K562 (cell line): ENCODE measurements around the gene RHOV. TPM values are rescaled to one million over a fixed set of nuclear protein-coding genes. Genes with fewer than 3 reads are reported as not detected.

ENCODE experiments used
- ATF7 ChIP-seq: fragments of 450-650 bp; IDR thresholded peaks from 2 replicates; pipeline ENCODE4 v1.7.1; 2014; ENCODE audit warnings: mild to moderate bottlenecking, moderate library complexity
- NEUROD1 ChIP-seq: fragments of 150-350 bp; IDR thresholded peaks from 2 replicates; pipeline ENCODE4 v1.6.1; 2014; ENCODE audit warnings: borderline replicate concordance, low read length, low read depth; ENCODE audit not compliant: partially characterized antibody
- RBM15 ChIP-seq: fragments of 200-400 bp; formaldehyde crosslinking; IDR thresholded peaks from 2 replicates; pipeline ENCODE4 v1.6.1; 2018; ENCODE audit warnings: mild to moderate bottlenecking, low read length, moderate library complexity; ENCODE audit not compliant: insufficient read depth
- RBM17 ChIP-seq: fragments of 200-400 bp; formaldehyde crosslinking; IDR thresholded peaks from 2 replicates; pipeline ENCODE4 v1.6.1; 2017; ENCODE audit warnings: low read depth, mild to moderate bottlenecking, low read length, borderline replicate concordance
- ZNF77 ChIP-seq: fragments of 250-450 bp; sonication (Bioruptor Pico); IDR thresholded peaks from 2 replicates; pipeline ENCODE4 v1.5.0; 2020
- polyA plus RNA-seq, 8 experiments: library from polyadenylated mRNA; depleted of rRNA in 4 of 8; stranded (reverse) in 5 of 8; unstranded in 3 of 8; fragments of >200 nt; fragmentation: Nextera tagmentation in 2 of 8; fragmentation: Illumina TruSeq in 1 of 8; extraction: Ambion mirVana in 2 of 8; extraction: Trizol in 1 of 8; gene quantifications; 2 replicates each; pipeline versions ENCODE4 v1.2.1 to v1.2.3, GENCODE V29; 2011 to 2014; ENCODE audit warnings: inconsistent platforms in 1 of 8, missing spikeins in 1 of 8
- total RNA-seq, 7 experiments: library from RNA; depleted of rRNA in 6 of 7; stranded (reverse); fragments of >200 nt in 6 of 7; fragmentation: Illumina TruSeq in 2 of 7; extraction: Trizol in 2 of 7; gene quantifications; 2 replicates each; pipeline versions ENCODE4 v1.2.1 to v1.2.3, GENCODE V29; 2011 to 2021; ENCODE audit warnings: low replicate concordance in 1 of 7
- TF ChIP-seq, protein P1 (sequence below), 2 experiments: fragments of 450-650 bp; formaldehyde crosslinking in 1 of 2; IDR thresholded peaks; 2 replicates each; pipeline versions ENCODE4 v1.4.0 to v1.6.1; 2014 to 2020; ENCODE audit warnings: mild to moderate bottlenecking in 2 of 2, borderline replicate concordance in 1 of 2, low read depth in 1 of 2
- TF ChIP-seq, protein P2 (sequence below): fragments of 250-450 bp; sonication (Bioruptor Pico); IDR thresholded peaks from 2 replicates; pipeline ENCODE4 v1.4.0; 2020
- TF ChIP-seq, protein P3 (sequence below): sonication (generic); formaldehyde crosslinking; IDR thresholded peaks from 2 replicates; pipeline ENCODE4 v1.8.0; 2022; ENCODE audit warnings: mild to moderate bottlenecking, low read depth, missing genetic modification reagents
- TF ChIP-seq, protein P4 (sequence below): fragments of 450-650 bp; formaldehyde crosslinking; IDR thresholded peaks from 2 replicates; pipeline ENCODE4 v1.4.0; 2020; ENCODE audit warnings: mild to moderate bottlenecking

The RHOV gene
- total and polyA plus RNA-seq, 9 of the 15 experiments (the other 6 are each of a cell fraction or from before 2014, with no cell fraction given), result 0.08 to 2.0 (median 1.1) TPM

DNA sequence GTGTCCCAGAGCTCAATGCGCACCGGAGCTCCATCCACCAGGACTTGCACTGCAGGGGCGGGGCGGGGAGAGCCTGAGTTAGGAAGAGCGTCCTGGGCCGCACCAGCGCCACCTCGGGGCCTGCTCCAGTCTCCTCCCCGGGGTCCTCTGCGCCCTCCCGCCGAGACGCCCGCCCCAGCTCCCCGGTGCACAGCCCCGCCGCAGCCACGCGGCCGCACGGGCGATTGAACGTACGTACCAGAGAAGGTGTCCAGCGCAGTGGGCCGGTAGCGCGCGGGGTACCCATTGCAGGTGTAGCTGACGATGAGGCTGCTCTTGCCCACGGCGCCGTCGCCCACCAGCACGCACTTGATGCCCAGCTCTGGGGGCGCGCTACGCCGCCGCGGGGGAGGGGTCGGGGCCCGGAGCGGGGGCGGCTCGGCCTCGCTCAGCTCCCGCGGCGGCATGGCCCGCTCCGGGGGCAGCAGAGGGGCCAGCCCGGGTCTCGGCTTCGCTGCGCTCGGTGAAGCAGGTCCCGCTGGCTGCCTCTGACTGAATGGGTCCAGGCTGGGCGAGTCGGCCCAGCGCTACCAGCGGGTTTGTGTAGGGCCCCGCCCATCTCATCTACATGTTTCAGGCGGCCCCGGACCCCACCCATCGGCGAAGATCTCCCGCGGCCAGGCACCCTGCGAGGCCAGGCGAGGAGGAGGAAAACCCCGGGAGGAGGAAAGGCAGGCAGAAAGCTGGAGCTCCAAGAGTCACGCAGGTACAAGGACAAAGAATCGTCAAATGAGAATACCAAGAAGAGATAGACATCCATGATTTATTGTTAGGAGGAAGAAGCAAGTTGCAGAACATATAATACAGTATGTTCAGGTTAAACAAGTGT, at the start of gene RHOV (continued):
- TF ChIP-seq, protein P1, sequence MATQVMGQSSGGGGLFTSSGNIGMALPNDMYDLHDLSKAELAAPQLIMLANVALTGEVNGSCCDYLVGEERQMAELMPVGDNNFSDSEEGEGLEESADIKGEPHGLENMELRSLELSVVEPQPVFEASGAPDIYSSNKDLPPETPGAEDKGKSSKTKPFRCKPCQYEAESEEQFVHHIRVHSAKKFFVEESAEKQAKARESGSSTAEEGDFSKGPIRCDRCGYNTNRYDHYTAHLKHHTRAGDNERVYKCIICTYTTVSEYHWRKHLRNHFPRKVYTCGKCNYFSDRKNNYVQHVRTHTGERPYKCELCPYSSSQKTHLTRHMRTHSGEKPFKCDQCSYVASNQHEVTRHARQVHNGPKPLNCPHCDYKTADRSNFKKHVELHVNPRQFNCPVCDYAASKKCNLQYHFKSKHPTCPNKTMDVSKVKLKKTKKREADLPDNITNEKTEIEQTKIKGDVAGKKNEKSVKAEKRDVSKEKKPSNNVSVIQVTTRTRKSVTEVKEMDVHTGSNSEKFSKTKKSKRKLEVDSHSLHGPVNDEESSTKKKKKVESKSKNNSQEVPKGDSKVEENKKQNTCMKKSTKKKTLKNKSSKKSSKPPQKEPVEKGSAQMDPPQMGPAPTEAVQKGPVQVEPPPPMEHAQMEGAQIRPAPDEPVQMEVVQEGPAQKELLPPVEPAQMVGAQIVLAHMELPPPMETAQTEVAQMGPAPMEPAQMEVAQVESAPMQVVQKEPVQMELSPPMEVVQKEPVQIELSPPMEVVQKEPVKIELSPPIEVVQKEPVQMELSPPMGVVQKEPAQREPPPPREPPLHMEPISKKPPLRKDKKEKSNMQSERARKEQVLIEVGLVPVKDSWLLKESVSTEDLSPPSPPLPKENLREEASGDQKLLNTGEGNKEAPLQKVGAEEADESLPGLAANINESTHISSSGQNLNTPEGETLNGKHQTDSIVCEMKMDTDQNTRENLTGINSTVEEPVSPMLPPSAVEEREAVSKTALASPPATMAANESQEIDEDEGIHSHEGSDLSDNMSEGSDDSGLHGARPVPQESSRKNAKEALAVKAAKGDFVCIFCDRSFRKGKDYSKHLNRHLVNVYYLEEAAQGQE (IDR thresholded peaks at IDR 0.05; ENCODE audit: borderline replicate concordance), result peak; percentile 18; the same call in 1 of the 2 replicates
- TF ChIP-seq, protein P1 (CRISPR knock-in tag; IDR thresholded peaks at IDR 0.05; ENCODE audit: low read depth), result no peak
- no peak for TF ChIP-seq NEUROD1
- TF ChIP-seq, protein P2, sequence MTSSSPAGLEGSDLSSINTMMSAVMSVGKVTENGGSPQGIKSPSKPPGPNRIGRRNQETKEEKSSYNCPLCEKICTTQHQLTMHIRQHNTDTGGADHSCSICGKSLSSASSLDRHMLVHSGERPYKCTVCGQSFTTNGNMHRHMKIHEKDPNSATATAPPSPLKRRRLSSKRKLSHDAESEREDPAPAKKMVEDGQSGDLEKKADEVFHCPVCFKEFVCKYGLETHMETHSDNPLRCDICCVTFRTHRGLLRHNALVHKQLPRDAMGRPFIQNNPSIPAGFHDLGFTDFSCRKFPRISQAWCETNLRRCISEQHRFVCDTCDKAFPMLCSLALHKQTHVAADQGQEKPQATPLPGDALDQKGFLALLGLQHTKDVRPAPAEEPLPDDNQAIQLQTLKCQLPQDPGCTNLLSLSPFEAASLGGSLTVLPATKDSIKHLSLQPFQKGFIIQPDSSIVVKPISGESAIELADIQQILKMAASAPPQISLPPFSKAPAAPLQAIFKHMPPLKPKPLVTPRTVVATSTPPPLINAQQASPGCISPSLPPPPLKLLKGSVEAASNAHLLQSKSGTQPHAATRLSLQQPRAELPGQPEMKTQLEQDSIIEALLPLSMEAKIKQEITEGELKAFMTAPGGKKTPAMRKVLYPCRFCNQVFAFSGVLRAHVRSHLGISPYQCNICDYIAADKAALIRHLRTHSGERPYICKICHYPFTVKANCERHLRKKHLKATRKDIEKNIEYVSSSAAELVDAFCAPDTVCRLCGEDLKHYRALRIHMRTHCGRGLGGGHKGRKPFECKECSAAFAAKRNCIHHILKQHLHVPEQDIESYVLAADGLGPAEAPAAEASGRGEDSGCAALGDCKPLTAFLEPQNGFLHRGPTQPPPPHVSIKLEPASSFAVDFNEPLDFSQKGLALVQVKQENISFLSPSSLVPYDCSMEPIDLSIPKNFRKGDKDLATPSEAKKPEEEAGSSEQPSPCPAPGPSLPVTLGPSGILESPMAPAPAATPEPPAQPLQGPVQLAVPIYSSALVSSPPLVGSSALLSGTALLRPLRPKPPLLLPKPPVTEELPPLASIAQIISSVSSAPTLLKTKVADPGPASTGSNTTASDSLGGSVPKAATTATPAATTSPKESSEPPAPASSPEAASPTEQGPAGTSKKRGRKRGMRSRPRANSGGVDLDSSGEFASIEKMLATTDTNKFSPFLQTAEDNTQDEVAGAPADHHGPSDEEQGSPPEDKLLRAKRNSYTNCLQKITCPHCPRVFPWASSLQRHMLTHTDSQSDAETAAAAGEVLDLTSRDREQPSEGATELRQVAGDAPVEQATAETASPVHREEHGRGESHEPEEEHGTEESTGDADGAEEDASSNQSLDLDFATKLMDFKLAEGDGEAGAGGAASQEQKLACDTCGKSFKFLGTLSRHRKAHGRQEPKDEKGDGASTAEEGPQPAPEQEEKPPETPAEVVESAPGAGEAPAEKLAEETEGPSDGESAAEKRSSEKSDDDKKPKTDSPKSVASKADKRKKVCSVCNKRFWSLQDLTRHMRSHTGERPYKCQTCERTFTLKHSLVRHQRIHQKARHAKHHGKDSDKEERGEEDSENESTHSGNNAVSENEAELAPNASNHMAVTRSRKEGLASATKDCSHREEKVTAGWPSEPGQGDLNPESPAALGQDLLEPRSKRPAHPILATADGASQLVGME, result 0 out of 2 replicates have a peak, but pooled peaks have one; percentile 38
- TF ChIP-seq, protein P3, sequence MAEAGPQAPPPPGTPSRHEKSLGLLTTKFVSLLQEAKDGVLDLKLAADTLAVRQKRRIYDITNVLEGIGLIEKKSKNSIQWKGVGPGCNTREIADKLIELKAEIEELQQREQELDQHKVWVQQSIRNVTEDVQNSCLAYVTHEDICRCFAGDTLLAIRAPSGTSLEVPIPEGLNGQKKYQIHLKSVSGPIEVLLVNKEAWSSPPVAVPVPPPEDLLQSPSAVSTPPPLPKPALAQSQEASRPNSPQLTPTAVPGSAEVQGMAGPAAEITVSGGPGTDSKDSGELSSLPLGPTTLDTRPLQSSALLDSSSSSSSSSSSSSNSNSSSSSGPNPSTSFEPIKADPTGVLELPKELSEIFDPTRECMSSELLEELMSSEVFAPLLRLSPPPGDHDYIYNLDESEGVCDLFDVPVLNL (CRISPR knock-in tag), result no peak
- TF ChIP-seq ATF7, result 0 out of 2 replicates have a peak, but pooled peaks have one; percentile 20
- TF ChIP-seq ZNF77 (CRISPR knock-in tag), result no peak
- no peak for TF ChIP-seq RBM15
- TF ChIP-seq RBM17, result no peak
- TF ChIP-seq, protein P4, sequence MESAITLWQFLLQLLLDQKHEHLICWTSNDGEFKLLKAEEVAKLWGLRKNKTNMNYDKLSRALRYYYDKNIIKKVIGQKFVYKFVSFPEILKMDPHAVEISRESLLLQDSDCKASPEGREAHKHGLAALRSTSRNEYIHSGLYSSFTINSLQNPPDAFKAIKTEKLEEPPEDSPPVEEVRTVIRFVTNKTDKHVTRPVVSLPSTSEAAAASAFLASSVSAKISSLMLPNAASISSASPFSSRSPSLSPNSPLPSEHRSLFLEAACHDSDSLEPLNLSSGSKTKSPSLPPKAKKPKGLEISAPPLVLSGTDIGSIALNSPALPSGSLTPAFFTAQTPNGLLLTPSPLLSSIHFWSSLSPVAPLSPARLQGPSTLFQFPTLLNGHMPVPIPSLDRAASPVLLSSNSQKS (CRISPR knock-in tag), result no peak
